Lung (tissue), 12 donors: ENCODE measurements around the gene EXOC4. TPM values are rescaled to one million over a fixed set of nuclear protein-coding genes. Genes with fewer than 3 reads are reported as not detected.

ENCODE experiments used
- ATAC-seq: fragments of 200-7000 bp; cut with Tn5 transposase; one replicate; pipeline ENCODE4 v1.9.1; 2020; ENCODE audit warnings: moderate number of reproducible peaks; ENCODE audit not compliant: insufficient read depth, low FRiP score
- DNase-seq, 3 donors: peaks; one replicate each; pipeline ENCODE4 v3.0.0-alpha.2; 2013 to 2017
- H3K27ac ChIP-seq, 2 donors: one replicate each; pipeline ENCODE4 v1.5.1; 2013; ENCODE audit warnings: mild to moderate bottlenecking in 2 of 2, moderate library complexity in 2 of 2, control low read depth in 1 of 2, inconsistent platforms in 1 of 2, low read depth in 1 of 2, low read length in 1 of 2
- H3K27me3 ChIP-seq, 3 donors: one replicate each; pipeline ENCODE4 v1.5.1; 2013; ENCODE audit warnings: low read length in 2 of 3; ENCODE audit not compliant: control insufficient read depth in 3 of 3, insufficient read depth in 3 of 3
- H3K36me3 ChIP-seq, 4 donors: one replicate each; pipeline ENCODE4 v1.5.1; 2013; ENCODE audit warnings: low read length in 4 of 4, mild to moderate bottlenecking in 1 of 4, moderate library complexity in 1 of 4; ENCODE audit not compliant: control insufficient read depth in 4 of 4, insufficient read depth in 4 of 4
- H3K4me1 ChIP-seq, 5 donors: one replicate each; pipeline ENCODE4 v1.5.1; 2013; ENCODE audit warnings: low read length in 5 of 5, mild to moderate bottlenecking in 2 of 5, moderate library complexity in 1 of 5; ENCODE audit not compliant: control insufficient read depth in 5 of 5, insufficient read depth in 5 of 5
- H3K4me3 ChIP-seq: one replicate; pipeline ENCODE4 v1.5.1; 2013; ENCODE audit warnings: mild to moderate bottlenecking, control low read depth, moderate library complexity
- H3K9ac ChIP-seq, 2 donors: one replicate each; pipeline ENCODE4 v1.5.1; 2013; ENCODE audit warnings: low read length in 2 of 2, control low read depth in 1 of 2; ENCODE audit not compliant: insufficient read depth in 1 of 2
- H3K9me3 ChIP-seq, 4 donors: one replicate each; pipeline ENCODE4 v1.5.1; 2013; ENCODE audit warnings: low read length in 3 of 4, mild to moderate bottlenecking in 1 of 4, moderate library complexity in 1 of 4; ENCODE audit not compliant: control insufficient read depth in 4 of 4, insufficient read depth in 3 of 4
- CTCF ChIP-seq: IDR thresholded peaks from 2 replicates; pipeline ENCODE4 v1.5.1; 2012; ENCODE audit warnings: mild to moderate bottlenecking; ENCODE audit errors: control extremely low read depth, extremely low read depth
- WGBS, 2 donors: extraction: QIAGEN DNeasy Blood & Tissue Kit; methylation state at CpG; one replicate each; pipeline ENCODE4 v1.1.7; 2013; 5-methylcytosine and 5-hydroxymethylcytosine counted together
- polyA plus RNA-seq, 2 donors: library from polyadenylated mRNA; stranded (reverse); fragments of 200-250 nt; gene quantifications; one replicate each; pipeline ENCODE4 v1.2.1, GENCODE V29; 2013
- total RNA-seq, 2 donors: library from RNA; depleted of rRNA in 1 of 2; stranded (reverse); fragments of >200 nt in 1 of 2; gene quantifications; one replicate each; pipeline ENCODE4 v1.2.1, GENCODE V29; 2014 to 2021
- donor health status: control.
- donor health status: control.
- donor health status: Bipolar disorder and iron deficiency.
- donor health status: healthy.
- donor health status: DM: yes; HTN: yes; CAD: no.

EXOC4 gene
- total and polyA plus RNA-seq, 4 donors, result 10.3 to 232 (median 47.4) TPM

- no peak for ATAC-seq
- Histone ChIP-seq H3K9me3 (no peaks in the 10 kb centered on the region), H3K27ac (no peak overlapping the region), H3K4me1 (no peaks in the 10 kb centered on the region), H3K9ac (no peak overlapping the region), H3K27me3 (no peaks in the 10 kb centered on the region), H3K4me3 (no peak overlapping the region), H3K36me3 (no peaks in the 10 kb centered on the region)
- WGBS, 2 donors, result 80 to 94% methylated on average over 4 of the region's 4 CpGs
- DNase-seq, result no peak
- TF ChIP-seq CTCF, result no peak
Observed at GRCh38 chr7:133618970-133619369, 366.1 kb downstream of the EXOC4 start.

DNA sequence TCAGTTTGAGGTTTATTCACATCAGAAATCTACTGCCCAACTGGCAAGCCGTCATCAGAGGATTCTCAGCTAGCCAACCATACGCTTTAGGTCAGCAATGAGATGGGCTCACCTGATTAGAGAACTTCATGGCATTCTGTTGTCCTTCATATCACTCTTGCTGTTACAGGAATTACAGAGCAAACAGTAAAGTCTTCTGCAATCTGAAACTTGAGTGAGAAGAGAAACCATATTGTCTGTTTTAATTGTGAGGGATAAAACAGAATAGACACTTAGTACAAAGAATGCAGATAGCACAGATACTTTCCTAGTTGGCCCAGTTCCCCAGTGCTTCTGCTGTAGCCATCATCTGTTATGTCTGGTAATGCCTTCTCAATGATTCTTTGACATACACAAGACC lies 366.6 kb downstream of the EXOC4 start:
- no peaks in the 10 kb centered on the region for H3K27me3 ChIP-seq
- no peaks in the 10 kb centered on the region for H3K4me1 ChIP-seq
- no peak overlapping the region for H3K4me3 ChIP-seq
- no peaks in the 10 kb centered on the region for H3K9me3 ChIP-seq
- TF ChIP-seq CTCF, result no peak
- ATAC-seq (no peak), DNase-seq (no peak)
- WGBS, 2 donors, result 97 to 99% methylated on average over 2 of the region's 2 CpGs
- no peak overlapping the region for H3K9ac ChIP-seq
- H3K27ac ChIP-seq, result no peak overlapping the region
- no peaks in the 10 kb centered on the region for H3K36me3 ChIP-seq

- DNase-seq, result peak in 2 of 3 donors; percentile 9 to 31
- 72 to 87% methylated on average over 1 of the region's 1 CpG for WGBS, 2 donors
- H3K9ac ChIP-seq, result no peak overlapping the region
- no peaks in the 10 kb centered on the region for H3K4me1 ChIP-seq
- H3K36me3 ChIP-seq, result no peaks in the 10 kb centered on the region
- H3K9me3 ChIP-seq, result no peaks in the 10 kb centered on the region
- ATAC-seq, result no peak
- H3K27ac ChIP-seq, result no peak overlapping the region
- no peaks in the 10 kb centered on the region for H3K27me3 ChIP-seq
- no peak overlapping the region for H3K4me3 ChIP-seq
- TF ChIP-seq CTCF, result no peak
Observed at GRCh38 chr7:133623721-133624120, 370.8 kb downstream of the EXOC4 start.

GRCh38 chr7:133625046-133625445 lies 372.2 kb downstream of the EXOC4 start:
- H3K4me1 ChIP-seq, result no peaks in the 10 kb centered on the region
- no peak overlapping the region for H3K4me3 ChIP-seq
- no peaks in the 10 kb centered on the region for H3K9me3 ChIP-seq
- no peak for TF ChIP-seq CTCF
- no peak overlapping the region for H3K9ac ChIP-seq
- no peak for DNase-seq
- no peaks in the 10 kb centered on the region for H3K27me3 ChIP-seq
- no peaks in the 10 kb centered on the region for H3K36me3 ChIP-seq
- ATAC-seq, result no peak
- H3K27ac ChIP-seq, result no peak overlapping the region
- 41 to 70% methylated on average over 3 of the region's 3 CpGs for WGBS, 2 donors
